HPDE6-E6E7 (cell line): ENCODE results near the gene MMP24.
"Not testable (repeated sequence)": the region's sequence is repeated elsewhere in the genome, so short reads cannot be mapped to it uniquely, and the experiment has no call there.

ENCODE experiments used
- DNase-seq: peaks from one replicate; pipeline ENCODE4 v3.0.0; 2011; ENCODE audit warnings: missing footprints; ENCODE audit errors: extremely low spot score

The MMP24 gene

GRCh38 chr20:35216541-35216940 is 9.9 kb upstream of the MMP24 start:
- no peak for DNase-seq

- no peak for DNase-seq
These were observed 2.5 kb upstream of the MMP24 start for GRCh38 chr20:35223941-35224340.

GRCh38 chr20:35224536-35224935 is 2.0 kb upstream of the MMP24 start:
- no peak for DNase-seq

GRCh38 chr20:35225319-35226125 is 968 bp upstream of the MMP24 start:
- no peak for DNase-seq

GRCh38 chr20:35226884-35227681 is 593 bp downstream of the MMP24 start:
- peak; percentile 57 for DNase-seq

- no peak for DNase-seq
These were observed 6.1 kb downstream of the MMP24 start for GRCh38 chr20:35232575-35232974.

GRCh38 chr20:35235881-35236280 is 9.4 kb downstream of the MMP24 start:
- no peak for DNase-seq

- DNase-seq: no peak
These were observed 11.0 kb downstream of the MMP24 start for GRCh38 chr20:35237486-35237885.

- DNase-seq: no peak
These were observed 11.7 kb downstream of the MMP24 start for GRCh38 chr20:35238170-35238569.

GRCh38 chr20:35238735-35239134 is 12.2 kb downstream of the MMP24 start:
- no peak for DNase-seq

- no peak for DNase-seq
These were observed 13.8 kb downstream of the MMP24 start for GRCh38 chr20:35240083-35240810.

GRCh38 chr20:35240811-35241293 is 14.4 kb downstream of the MMP24 start:
- DNase-seq: no peak

- DNase-seq: no peak
These were observed 16.8 kb downstream of the MMP24 start for GRCh38 chr20:35243317-35243716.

GRCh38 chr20:35243986-35244385 is 17.5 kb downstream of the MMP24 start:
- no peak for DNase-seq

GRCh38 chr20:35246723-35247122 is 20.2 kb downstream of the MMP24 start:
- no peak for DNase-seq

- DNase-seq: no peak
These were observed 22.4 kb downstream of the MMP24 start for GRCh38 chr20:35248641-35249475.

- no peak for DNase-seq
These were observed 25.1 kb downstream of the MMP24 start for GRCh38 chr20:35251613-35251940.

GRCh38 chr20:35252037-35252461 is 25.6 kb downstream of the MMP24 start:
- DNase-seq: no peak

- not testable (repeated sequence) for DNase-seq
These were observed 26.1 kb downstream of the MMP24 start for GRCh38 chr20:35252598-35252997.

- no peak for DNase-seq
These were observed 26.5 kb downstream of the MMP24 start for GRCh38 chr20:35253010-35253409.

- no peak for DNase-seq
These were observed 28.0 kb downstream of the MMP24 start for GRCh38 chr20:35254448-35254999.
